Nephron (organoid): ENCODE results near the gene SEC16B.

Experiments used
- H3K27ac Mint-ChIP-seq, 3 experiments: 2 replicates each; pipeline ENCODE4 v1.8.0; 2020; ENCODE audit warnings: mixed read lengths in 3 of 3, mild to moderate bottlenecking in 2 of 3, moderate library complexity in 1 of 3
- H3K27me3 Mint-ChIP-seq: 2 replicates; pipeline ENCODE4 v1.8.0; 2021; ENCODE audit warnings: low read depth, mild to moderate bottlenecking, moderate library complexity, mixed read lengths
- H3K36me3 Mint-ChIP-seq: 2 replicates; pipeline ENCODE4 v1.8.0; 2020; ENCODE audit warnings: low read depth, mixed read lengths
- H3K4me1 Mint-ChIP-seq: 2 replicates; pipeline ENCODE4 v1.8.0; 2020; ENCODE audit warnings: mixed read lengths
- H3K4me3 Mint-ChIP-seq, 3 experiments: 2 replicates each; pipeline ENCODE4 v1.8.0; 2020; ENCODE audit warnings: mild to moderate bottlenecking in 3 of 3, mixed read lengths in 3 of 3, moderate library complexity in 2 of 3
- H3K9me3 Mint-ChIP-seq: 2 replicates; pipeline ENCODE4 v1.8.0; 2020; ENCODE audit warnings: mixed read lengths
- TF ChIP-seq, protein P1 (sequence below), 3 experiments: fragments of 200-600 bp; sonication (generic); IDR thresholded peaks; one replicate each; pipeline ENCODE4 v1.5.0; 2021; ENCODE audit warnings: antibody characterized with exemption in 3 of 3; ENCODE audit not compliant: unreplicated experiment in 3 of 3

The SEC16B gene

DNA sequence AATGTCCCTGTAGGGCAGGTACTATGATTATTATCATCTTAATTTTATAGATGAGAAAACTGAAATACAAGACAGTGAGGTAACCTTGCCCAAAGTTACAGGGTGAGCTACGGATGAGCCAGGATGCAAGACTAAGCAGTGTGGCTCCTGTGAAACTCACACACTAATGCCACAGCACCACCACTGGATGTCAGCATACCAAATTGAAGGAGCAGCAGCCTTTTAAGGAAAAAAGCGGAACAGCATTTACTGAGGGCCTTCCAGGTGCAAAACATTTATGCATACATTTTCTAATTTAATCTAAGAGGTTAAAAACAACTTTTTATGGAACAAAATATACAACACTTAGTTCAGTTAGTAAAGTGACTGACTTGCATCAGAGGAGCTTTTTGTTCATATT, 41.7 kb downstream of the SEC16B start:
- Mint-ChIP-seq H3K36me3 (peaks cover 3% of the 10 kb centered on the region), H3K27me3 (peaks cover 7% of the 10 kb centered on the region), H3K4me3 (no peak overlapping the region), H3K9me3 (no peaks in the 10 kb centered on the region), H3K4me1 (no peaks in the 10 kb centered on the region), H3K27ac (no peak overlapping the region)
- TF ChIP-seq, protein P1, sequence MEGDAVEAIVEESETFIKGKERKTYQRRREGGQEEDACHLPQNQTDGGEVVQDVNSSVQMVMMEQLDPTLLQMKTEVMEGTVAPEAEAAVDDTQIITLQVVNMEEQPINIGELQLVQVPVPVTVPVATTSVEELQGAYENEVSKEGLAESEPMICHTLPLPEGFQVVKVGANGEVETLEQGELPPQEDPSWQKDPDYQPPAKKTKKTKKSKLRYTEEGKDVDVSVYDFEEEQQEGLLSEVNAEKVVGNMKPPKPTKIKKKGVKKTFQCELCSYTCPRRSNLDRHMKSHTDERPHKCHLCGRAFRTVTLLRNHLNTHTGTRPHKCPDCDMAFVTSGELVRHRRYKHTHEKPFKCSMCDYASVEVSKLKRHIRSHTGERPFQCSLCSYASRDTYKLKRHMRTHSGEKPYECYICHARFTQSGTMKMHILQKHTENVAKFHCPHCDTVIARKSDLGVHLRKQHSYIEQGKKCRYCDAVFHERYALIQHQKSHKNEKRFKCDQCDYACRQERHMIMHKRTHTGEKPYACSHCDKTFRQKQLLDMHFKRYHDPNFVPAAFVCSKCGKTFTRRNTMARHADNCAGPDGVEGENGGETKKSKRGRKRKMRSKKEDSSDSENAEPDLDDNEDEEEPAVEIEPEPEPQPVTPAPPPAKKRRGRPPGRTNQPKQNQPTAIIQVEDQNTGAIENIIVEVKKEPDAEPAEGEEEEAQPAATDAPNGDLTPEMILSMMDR (IDR thresholded peaks at IDR 0.05; ENCODE audit: unreplicated experiment in 3 of 3) = no peak

DNA sequence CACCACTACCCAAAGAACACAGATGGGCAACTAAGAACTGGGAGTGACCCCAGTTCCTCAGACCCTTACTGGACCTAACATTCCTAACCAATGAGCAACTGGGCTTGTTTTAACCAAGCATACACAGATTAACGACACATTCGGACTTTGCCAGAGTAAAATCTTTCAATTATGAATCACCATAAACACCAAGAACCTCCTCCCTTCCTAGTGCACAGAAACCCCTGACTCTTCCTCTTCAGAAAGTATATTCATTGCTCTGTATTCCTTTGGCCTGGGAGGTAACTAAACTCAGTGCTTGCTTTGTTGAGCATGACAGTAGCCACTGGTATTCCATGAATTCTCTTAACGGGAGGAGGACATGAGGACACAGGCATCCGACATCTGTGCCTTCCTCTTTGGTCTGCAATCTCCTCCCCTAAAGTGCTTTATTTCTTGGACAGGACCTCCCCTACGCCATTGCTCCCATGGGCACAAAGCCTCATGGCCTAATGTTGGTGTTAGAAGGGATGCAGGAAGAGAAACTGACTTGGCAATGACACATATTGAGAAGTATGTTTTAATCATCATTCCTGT, 42.7 kb downstream of the SEC16B start:
- Mint-ChIP-seq H3K9me3 (no peaks in the 10 kb centered on the region), H3K4me1 (no peaks in the 10 kb centered on the region), H3K27me3 (peaks cover 4% of the 10 kb centered on the region), H3K4me3 (no peak overlapping the region), H3K36me3 (no peaks in the 10 kb centered on the region), H3K27ac (no peak overlapping the region)
- TF ChIP-seq, protein P1 (IDR thresholded peaks at IDR 0.05; ENCODE audit: unreplicated experiment in 3 of 3) = no peak

DNA sequence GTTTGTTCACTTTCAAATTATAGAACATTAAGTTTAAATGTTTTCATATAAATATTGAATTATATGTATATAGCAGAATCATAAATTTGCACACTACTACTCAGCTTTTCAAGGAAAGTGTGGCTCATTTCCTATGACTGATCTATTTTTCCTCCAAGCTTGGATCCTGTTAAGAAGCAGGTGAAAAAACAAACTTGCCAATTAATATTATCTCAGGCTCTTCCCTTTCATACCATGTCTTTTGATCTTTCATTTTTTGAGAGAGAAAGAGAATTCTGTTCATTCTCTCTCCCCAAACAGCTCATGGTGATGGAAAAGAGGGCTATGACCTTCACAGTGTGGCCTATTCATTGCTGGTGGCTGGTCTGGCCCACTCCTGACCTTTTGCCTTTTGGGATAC, 43.7 kb downstream of the SEC16B start:
- no peaks in the 10 kb centered on the region for H3K36me3 Mint-ChIP-seq
- no peak overlapping the region for H3K27ac Mint-ChIP-seq
- no peak overlapping the region for H3K4me3 Mint-ChIP-seq
- no peaks in the 10 kb centered on the region for H3K9me3 Mint-ChIP-seq
- TF ChIP-seq, protein P1 (IDR thresholded peaks at IDR 0.05; ENCODE audit: unreplicated experiment in 3 of 3) = no peak
- peaks cover 4% of the 10 kb centered on the region for H3K27me3 Mint-ChIP-seq
- no peaks in the 10 kb centered on the region for H3K4me1 Mint-ChIP-seq

DNA sequence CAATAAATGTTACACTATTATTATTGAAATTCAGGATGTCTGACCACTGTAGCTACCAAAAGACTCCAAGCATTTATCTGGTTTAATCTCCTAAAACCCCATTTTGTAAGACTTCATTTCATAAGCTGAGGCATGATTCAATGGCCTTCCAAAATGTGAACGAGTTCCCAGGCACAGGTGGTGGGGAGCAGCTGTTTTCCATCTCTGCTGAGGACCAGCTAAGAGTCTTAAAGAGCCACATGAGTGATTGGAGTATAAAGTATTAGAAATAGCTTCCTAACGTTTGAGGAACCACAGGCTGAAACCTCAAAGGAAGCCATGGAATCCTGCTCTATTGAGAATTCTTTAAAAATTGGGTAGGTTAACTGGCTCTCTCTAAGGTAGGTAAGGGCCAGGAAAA, 44.9 kb downstream of the SEC16B start:
- peaks cover 4% of the 10 kb centered on the region for H3K27me3 Mint-ChIP-seq
- H3K9me3 Mint-ChIP-seq = no peaks in the 10 kb centered on the region
- TF ChIP-seq, protein P1 (IDR thresholded peaks at IDR 0.05; ENCODE audit: unreplicated experiment in 3 of 3) = no peak
- H3K27ac Mint-ChIP-seq = no peak overlapping the region
- no peaks in the 10 kb centered on the region for H3K36me3 Mint-ChIP-seq
- no peaks in the 10 kb centered on the region for H3K4me1 Mint-ChIP-seq
- H3K4me3 Mint-ChIP-seq = no peak overlapping the region

DNA sequence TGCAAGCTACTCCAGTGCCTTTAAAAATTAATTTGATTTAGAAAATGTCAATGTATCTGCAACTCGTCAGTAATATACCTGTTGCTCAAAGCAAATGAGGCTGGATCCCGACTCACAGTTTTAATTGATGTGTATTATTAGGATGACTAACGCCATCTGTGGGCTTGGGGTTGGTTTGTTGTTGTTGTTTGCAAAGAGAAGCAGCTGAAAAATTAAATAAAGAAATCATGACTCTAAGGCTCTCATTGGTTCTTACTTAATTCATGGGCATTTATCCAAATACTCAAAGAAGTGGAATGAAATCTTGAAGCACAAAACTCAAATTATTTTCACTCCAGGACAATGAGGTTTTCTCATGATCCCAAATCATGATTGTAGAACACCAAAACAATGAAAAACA, 46.4 kb downstream of the SEC16B start:
- Mint-ChIP-seq H3K36me3 (no peaks in the 10 kb centered on the region), H3K4me1 (no peaks in the 10 kb centered on the region), H3K9me3 (no peaks in the 10 kb centered on the region), H3K27ac (no peak overlapping the region), H3K4me3 (no peak overlapping the region), H3K27me3 (no peaks in the 10 kb centered on the region)
- TF ChIP-seq, protein P1 (IDR thresholded peaks at IDR 0.05; ENCODE audit: unreplicated experiment in 3 of 3) = no peak

DNA sequence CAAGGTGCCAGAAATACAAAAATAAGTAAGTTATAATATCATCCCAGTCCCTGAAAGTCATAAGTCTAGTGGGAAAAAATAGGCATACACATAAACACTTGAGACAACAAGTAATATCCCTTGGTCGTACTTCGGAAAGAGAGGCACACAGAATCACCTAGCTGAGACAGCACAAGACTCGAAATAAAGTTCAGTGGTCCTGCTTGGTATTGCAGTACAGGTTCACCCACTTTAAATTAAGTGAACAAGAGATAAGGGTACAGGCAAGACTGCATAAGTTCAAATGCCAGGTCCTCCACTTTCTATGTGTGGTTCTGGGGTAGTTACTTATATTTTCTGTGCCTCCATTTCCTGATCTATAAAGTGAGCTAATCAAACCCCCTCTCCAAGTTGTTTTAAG, 47.6 kb downstream of the SEC16B start:
- TF ChIP-seq, protein P1 (IDR thresholded peaks at IDR 0.05; ENCODE audit: unreplicated experiment in 3 of 3) = no peak
- Mint-ChIP-seq H3K9me3 (no peaks in the 10 kb centered on the region), H3K36me3 (no peaks in the 10 kb centered on the region), H3K4me1 (no peaks in the 10 kb centered on the region), H3K4me3 (no peak overlapping the region), H3K27ac (no peak overlapping the region), H3K27me3 (no peaks in the 10 kb centered on the region)
